Urothelium cell line (cell line): Measurements from ENCODE around the gene PPP1R9A.

Source experiments
- DNase-seq: peaks from one replicate; pipeline ENCODE4 v3.0.0; 2011; ENCODE audit warnings: low spot score, mixed read lengths
- FAIRE-seq: peaks from 2 replicates; lab custom pipeline; 2011; peaks lifted over from hg19 to GRCh38; lab: Jason Lieb, UNC

The PPP1R9A gene

DNA sequence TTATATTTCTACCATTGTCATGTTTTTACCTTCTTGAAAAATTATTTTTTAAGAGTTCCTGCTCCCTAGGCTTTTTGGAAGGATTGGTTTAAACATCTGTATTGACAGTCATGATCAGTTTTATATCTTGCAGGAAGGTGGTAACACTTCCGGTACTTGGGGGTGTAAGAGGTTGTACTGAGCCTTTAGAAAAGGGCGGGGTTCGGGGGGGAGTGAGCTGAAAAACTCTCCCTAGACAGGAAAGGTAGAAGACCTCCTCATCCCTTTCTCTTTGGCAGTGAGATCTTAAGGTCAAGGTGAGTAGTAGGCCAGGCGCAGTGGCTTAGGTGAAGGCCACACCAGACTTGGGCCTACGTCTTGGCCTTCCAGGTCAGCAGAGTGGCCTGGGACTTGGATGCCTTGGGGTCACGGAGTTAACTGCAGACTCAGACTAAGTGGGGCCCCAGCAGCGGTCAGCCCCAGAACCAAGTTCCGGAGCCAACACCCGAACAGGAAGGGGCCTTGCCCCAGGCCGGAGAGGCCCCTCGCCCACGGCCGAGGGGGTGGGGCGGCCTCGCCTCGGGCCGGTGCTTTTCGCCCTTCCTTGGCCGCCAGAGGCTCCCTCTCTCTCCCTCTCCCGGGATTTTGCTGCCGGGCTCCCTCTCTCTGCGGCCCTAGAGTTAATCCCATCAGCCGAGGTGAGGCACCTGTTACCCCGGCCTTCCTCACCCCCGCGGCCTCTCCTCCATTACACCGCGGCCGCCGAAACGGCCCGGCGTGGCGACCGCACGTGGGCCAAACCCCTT, at the start of gene PPP1R9A:
Gene PPP1R9A, plus strand, starts transcription at position 569 of the 785 bp plus-strand sequence. CDS start 2,520 bp downstream, outside the sequence.
- FAIRE-seq (peak; percentile 98), DNase-seq (peak; percentile 91)

DNA sequence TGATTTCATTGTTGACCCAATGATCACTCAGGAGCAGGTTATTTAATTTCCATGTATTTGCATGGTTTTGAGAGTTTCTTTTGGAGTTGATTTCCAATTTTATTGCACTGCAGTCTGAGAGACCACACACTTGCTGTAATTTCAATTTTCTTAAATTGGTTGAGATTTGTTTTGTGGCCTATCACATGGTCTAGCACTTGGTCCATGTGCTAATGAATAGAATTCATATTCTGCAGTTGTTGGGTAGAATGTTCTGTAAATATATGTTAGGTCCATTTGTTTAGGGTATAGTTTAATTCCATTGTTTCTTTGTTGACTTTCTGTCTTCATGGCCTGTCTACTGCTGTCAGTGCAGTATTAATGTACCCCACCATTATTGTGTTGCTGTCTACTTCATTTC, 36.3 kb upstream of the PPP1R9A start:
- FAIRE-seq: no peak
- DNase-seq: no peak

DNA sequence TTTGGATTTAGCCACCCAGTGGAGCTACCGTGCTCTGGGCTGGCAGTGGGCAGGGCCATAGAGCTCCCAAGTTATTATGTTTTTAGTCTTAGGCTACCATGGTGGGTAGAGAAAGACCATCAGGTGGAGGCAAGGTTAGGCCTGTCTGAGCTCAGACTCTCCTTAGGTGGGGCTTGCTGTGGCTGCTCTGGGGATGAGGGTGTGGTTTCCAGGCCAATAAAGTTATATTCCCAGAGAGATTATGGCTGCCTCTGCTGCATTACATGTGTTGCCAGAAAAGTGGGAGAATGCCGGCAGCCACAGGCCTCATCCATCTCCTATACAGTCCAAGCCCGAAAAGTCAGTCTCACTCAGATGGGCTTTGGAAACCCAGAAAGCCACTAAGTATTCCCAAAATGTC, 34.2 kb upstream of the PPP1R9A start:
- DNase-seq: no peak
- FAIRE-seq: no peak

DNA sequence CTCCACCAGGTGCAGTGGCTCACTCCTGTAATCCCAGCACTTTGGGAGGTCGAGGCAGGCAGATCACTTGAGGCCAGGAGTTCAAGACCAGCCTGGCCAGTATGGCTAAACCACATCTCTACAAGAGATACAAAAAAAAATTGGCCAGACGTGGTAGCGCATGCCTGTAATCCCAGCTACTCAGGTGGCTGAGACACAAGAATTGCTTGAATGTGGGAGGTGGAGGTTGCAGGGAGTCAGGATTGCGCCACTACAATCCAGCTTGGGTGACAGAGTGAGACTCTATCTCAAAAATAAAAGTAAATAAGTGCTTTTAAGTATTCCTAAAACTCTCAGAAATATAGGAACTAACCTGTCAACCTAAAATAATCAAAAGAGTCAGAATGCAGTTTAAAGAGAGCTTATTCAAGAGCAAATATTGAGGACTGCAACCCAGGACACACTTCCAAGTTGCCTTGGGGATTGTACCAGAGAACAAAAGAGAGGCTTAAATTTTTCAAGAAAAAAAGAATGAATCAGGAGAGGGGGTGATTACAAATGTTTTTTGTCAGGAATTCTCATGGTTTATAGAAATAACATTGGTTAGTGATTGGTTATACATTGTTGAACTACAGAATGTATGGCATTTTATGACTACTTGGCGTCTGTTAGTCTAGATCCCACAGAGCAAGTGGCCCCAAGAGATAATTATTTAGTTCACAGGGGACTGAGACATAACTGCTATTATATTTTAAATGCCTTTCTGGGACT, 33.2 kb upstream of the PPP1R9A start:
- no peak for FAIRE-seq
- DNase-seq: no peak

DNA sequence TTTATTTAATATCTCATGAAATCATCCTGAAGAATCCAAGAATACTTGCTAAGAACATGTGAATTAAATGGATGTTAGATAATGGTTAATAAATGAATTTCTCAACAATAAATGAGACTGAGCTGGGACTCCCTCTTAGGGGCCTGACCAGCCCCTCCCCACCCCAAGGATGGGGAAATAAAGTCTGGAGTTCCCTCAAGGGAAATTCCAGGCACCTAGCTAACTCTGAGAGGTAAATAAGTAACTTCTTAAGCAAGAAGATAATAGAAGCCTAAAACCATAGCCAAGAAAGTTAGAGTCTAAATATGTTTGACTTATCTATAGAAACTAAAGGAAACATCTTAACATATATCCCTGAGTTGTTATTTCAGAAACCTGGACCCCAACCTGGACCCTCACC, 32.2 kb upstream of the PPP1R9A start:
- FAIRE-seq (no peak), DNase-seq (no peak)

DNA sequence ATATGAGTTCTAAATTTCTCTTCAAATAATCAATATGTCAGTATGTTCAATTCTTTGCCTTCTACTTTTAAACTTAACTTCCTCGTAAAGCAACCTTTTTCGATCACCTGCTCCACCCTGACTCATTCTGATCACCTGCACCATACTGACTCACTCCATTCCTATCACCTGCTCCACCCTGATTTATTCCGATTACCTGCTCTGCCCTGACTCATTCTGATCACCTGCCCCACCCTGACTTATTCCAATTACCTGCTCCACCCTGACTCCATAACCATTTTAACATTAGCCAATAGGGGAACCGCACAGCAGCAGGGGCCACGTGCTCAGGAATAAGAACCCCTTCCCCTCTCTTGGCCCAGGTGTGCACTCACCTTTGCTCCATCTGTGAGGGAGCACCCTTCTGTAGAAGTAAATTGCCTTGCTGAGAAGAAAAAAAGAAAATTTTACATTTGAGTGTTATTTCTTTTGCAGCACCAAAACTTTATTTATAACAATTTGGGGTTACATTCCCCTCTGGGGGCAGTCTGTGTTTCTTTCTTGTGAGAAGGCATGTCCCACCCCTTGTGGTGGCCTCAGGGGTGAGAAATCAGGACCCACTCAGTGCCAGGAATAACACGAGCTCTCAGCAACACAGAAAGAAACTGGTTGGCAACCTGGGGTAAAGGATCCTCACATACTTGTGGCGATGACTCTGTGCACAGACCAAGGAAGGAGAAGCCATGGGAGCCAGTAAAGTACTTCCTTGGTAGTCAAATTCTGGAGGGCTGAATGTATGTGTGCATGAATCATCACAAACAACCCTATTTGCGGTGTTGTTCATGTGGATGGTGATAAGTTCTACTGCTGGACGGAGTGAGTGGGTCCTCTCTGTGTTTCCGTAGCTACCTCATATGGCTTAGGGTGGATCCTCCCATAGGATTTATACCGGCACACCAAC, 29.4 kb upstream of the PPP1R9A start:
- DNase-seq (no peak), FAIRE-seq (peak; percentile 56)

DNA sequence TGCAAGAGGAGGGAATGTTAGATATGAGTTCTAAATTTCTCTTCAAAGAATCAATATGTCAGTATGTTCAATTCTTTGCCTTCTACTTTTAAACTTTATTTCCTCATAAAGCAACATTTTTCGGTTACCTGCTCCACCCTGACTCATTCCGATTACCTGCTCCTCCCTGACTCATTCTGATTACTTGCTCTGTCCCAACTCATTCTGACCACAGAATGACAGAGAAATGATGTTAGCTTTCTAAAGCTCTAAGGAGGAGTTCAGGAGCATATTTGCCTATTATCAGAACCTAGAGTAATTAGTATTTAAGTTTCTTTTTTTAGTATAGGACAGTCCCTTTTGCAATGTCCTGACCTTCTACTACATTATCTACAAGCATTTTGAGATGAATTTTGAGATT, 24.5 kb upstream of the PPP1R9A start:
- FAIRE-seq (no peak), DNase-seq (no peak)

DNA sequence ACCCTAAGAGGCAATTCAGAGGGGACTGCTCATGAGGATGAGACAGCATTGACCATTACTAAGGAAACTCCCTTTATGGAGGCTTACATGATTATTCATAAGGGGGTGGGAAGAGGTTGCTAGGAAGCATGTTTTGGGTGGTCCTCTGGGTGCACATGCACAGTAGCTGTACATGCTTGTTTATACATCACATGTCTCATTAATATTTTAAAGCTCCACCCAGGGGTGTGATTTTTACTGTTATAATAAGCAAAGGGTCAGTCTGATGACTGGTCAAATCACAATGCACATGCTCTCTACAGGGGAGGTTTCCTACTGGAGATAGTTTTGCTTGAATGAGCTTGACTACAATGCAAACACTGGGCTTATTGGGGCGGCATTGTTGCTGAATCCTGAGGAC, 23.8 kb upstream of the PPP1R9A start:
- DNase-seq: no peak
- FAIRE-seq: no peak

DNA sequence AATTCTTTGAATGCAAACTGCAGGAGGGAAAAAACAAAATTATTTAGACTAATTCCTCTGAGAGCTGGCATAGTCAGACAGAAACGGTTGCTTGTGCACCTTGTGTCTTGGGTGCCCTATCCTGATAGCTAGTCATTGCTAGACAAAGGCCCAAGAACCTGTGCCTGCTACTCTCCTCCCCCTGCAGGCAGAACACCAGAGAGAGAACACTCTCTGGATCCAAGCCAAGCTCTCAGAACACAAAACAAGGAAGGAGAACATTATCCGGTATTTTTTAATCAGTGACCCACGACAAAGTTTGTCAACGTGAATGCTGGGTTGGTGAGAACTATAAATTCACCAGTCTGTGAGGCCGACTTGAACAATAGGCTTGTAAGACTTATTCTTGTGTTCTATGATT, 18.8 kb upstream of the PPP1R9A start:
- DNase-seq (no peak), FAIRE-seq (no peak)

DNA sequence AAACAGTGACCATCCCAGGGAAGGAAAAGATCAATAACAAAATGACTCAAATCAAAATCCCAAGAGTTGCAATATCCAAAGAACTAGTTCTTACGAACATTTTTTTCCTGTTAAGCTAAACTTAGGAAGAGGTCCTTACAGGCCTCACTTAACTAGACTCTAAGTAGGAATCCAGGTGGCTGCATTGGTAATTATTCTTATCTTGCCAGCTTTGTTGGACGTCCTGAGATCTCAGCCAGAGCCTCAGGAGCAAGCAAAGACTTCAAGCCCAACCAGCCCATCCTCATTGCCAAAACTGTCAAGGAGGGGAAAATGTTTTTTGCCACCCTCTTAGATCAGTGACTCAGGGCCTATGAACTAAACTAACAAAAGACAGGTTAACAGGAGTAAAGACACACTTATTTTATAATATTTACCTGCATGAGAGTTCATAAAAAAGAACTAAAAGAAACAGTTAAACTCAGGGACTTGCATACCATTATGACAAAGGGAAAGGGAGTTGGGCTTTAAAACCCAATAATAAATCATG, 18.3 kb upstream of the PPP1R9A start:
- no peak for DNase-seq
- no peak for FAIRE-seq

DNA sequence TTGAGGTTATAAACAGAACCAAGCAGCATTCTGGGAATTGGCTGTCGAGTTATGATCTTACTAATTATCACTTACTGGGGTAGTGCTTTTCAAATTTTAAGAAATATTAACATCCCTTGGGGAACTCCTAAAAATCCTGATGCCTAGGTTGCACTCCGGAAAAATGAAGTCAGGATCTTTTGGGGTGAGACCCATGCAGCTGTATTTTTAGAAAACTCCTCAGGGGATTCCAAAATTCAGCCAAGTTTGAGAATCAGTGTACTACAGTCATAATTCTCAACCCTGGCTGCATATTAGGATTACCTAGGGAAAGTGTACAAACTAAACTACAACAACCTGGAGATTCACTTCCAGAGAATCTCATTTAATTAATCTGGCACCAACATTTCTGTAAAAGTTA, 17.2 kb upstream of the PPP1R9A start:
- DNase-seq: no peak
- FAIRE-seq: no peak

DNA sequence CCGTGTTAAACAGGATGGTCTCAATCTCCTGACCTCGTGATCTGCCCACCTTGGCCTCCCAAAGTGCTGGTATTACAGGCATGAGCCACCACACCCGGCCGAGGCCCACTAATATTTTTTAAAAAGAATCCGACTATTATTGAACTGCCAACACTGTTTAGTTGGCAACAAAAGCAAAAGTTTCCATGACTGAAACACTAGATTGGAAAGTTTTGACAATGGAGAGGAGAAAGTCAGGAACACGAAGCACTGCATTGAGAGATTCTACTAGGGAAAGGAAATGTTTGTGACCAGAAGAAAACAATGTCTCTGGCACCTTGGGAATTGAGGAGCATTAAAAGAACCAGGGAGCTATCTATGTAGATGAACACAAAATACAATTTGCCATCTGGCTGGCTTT, 13.7 kb upstream of the PPP1R9A start:
- DNase-seq: no peak
- FAIRE-seq: no peak

DNA sequence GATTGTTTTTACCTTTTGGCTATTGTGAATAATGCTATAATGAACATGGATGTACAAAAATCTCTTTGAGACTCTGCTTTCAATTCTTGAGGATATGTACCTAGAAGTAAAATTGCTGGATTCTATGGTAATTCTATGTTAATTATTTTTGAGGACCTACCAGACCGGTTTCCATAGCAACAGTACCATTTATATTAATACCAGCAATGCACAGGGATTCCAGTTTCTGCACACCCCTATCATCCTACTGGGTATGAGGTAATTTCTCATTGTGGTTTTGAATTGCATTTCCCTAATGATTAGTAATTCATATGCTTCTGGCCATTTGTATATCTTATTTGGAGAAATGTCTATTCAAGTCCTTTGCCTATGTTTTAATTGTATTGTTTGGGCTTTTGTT, 9.9 kb upstream of the PPP1R9A start:
- FAIRE-seq (no peak), DNase-seq (no peak)

DNA sequence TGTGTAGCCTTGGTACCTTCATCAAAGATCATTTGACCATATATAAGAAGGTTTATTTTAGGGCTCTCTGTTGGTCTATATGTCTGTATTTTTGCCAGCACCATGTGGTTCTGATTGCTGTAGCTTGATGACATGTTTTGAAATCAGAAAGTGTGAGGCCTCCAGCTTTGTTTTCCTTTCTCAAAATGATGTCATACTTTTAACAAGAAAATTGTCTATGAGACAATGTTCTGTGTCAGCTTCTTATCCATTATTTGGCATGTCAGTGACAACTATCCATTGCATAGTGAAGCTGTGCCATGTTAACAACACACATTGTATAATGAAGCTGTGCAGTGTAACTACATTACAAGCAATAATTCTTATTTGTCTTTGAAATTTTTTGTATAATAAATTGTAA, 9.1 kb upstream of the PPP1R9A start:
- no peak for DNase-seq
- FAIRE-seq: no peak

DNA sequence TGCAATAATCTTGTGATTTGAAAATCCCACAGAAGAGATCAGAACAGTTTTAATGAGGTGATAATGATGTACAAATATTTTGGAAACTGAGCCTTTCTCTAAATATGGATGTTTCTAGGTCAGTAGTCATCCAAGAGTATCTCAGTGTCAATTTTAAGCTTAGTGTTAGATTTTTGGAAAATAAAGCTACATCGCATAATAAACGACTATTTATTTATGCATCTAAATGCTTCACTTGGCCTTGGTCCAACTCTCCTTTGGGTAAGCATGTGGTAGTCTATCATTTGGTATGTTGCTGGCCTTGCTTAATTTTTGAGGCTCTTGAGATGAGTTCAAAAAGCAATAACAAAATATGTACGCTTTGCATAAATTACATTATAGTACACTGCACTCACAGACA, 5.4 kb upstream of the PPP1R9A start:
- DNase-seq (no peak), FAIRE-seq (no peak)

DNA sequence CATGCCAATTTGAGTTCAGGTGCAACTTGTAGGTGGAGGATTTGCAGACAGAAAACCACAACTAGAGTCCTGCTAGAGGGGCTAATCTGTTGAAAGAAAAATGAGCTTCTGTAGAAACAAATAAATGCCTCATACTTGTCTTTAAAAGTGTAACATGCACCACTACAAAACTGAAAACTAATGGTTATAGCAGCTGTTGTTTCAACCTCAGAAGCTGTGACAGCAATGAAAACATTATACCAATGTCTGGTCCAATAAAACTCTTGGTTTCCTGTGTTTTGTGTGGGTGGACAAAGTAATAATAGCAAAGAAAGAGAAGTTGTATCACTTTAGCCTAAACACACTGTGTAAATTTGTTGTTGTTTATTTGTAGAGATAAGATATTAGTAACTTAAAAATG, 3.4 kb upstream of the PPP1R9A start:
- FAIRE-seq (no peak), DNase-seq (no peak)

DNA sequence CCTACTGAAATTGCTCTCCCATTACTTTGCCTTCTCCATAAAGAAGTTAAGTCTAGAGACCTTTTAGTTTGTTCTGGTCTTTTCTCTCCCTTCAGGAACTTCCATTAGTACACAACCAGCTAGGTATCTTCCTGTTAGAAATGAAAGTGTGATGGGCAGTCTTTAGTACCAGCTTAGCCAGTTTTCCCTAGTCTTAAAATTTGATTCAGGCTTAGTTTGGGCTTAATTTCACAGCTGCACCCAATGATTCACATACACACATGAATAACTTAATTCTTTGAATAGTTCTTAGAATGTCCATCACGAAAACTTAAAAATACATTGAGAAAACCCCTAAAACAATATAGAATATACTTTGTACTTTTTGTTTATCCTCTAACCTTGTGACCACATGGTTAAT, 2.4 kb upstream of the PPP1R9A start:
- no peak for DNase-seq
- FAIRE-seq: no peak

DNA sequence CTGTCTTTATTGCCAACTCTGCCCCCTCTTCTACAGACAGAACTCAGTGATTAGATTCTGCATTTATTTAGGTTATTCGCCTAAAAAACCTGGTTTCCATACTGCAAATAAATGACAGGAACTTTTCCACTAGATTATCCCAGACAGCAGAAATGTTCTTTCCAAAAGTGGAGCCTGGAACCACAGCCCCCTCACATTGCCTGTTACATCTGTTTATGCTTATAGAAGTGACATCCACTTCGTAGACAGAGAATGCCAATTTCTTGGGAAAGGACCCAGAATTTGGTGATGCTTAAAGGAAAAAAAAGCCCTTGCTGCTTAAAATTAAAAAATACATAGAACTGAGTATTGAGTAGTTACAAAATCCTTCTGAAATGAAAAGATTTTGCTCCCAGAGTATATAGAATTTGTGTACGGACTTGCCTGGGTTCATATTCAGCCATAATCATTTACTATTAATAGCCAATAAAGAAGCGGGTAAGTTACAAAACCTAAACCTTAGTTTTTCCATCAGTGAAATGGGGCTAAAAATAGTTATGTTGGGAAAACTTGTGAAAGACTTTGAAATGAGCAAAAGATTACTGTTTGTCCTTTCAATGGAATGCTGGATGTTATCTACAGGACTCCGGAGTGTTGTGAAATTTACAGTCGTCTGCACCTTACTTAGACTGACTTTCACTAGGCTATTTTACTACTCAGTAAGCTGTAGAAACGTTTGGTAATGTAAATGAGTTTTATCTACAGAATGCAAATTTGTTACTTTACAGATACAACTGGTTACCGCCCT, 1.1 kb upstream of the PPP1R9A start:
- DNase-seq (no peak), FAIRE-seq (no peak)

DNA sequence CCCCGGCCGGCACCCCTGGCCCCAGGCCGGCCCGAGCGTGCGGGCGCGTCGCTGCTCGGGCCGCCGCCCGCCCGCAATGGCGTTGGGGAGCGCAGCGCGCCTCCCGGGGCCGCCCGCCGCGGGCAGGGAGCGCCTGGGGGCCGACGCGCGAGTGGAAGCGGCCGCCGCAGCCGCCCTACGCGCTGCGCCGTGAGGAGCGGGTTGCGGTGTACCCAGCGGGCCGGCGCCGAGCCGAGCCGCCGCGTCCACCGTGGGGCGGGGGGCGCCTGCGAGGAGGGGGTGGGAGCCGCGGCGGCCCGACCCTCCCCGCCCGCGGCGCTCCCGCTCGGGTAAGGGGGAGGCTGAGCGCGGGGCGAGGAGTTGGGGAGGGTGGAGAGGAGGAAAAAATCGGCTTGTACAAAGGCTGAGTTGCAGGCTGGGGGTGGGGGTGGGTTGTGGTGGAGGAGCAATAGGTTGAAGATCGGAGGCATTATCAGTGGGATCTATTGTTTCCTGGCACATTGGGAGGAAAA, 473 bp downstream of the PPP1R9A start:
- DNase-seq (peak; percentile 62), FAIRE-seq (no peak)
